HG03457 (cell line): Measurements from ENCODE around the gene SELENON.

ENCODE experiments used
- ATAC-seq: cut with Tn5 transposase; IDR thresholded peaks from one replicate; pipeline ENCODE4 v1.9.1; 2021; ENCODE audit warnings: moderate number of reproducible peaks; ENCODE audit not compliant: unreplicated experiment

The SELENON gene

GRCh38 chr1:25770541-25771220, 29.3 kb upstream of the SELENON start:
- ATAC-seq = no peak

GRCh38 chr1:25771221-25772114, 28.5 kb upstream of the SELENON start:
- ATAC-seq = no peak

GRCh38 chr1:25772164-25772563, 27.8 kb upstream of the SELENON start:
- ATAC-seq = no peak

GRCh38 chr1:25772692-25773245, 27.2 kb upstream of the SELENON start:
- ATAC-seq = no peak

GRCh38 chr1:25773441-25774125, 26.4 kb upstream of the SELENON start:
- no peak for ATAC-seq

GRCh38 chr1:25774206-25774803, 25.7 kb upstream of the SELENON start:
- ATAC-seq = no peak

GRCh38 chr1:25774921-25775771, 24.8 kb upstream of the SELENON start:
- ATAC-seq = no peak

- no peak for ATAC-seq
Measured at GRCh38 chr1:25779388-25779787, 20.6 kb upstream of the SELENON start.

- ATAC-seq = no peak
Measured at GRCh38 chr1:25779894-25780293, 20.1 kb upstream of the SELENON start.

- ATAC-seq = no peak
Measured at GRCh38 chr1:25780318-25781129, 19.5 kb upstream of the SELENON start.

- no peak for ATAC-seq
Measured at GRCh38 chr1:25781130-25781433, 18.9 kb upstream of the SELENON start.

- no peak for ATAC-seq
Measured at GRCh38 chr1:25782608-25783201, 17.3 kb upstream of the SELENON start.

- ATAC-seq = no peak
Measured at GRCh38 chr1:25784575-25785051, 15.4 kb upstream of the SELENON start.

- ATAC-seq = no peak
Measured at GRCh38 chr1:25785333-25786067, 14.5 kb upstream of the SELENON start.

GRCh38 chr1:25786887-25787759, 12.9 kb upstream of the SELENON start:
- no peak for ATAC-seq

GRCh38 chr1:25787760-25788166, 12.2 kb upstream of the SELENON start:
- no peak for ATAC-seq

- ATAC-seq = no peak
Measured at GRCh38 chr1:25790472-25790871, 9.5 kb upstream of the SELENON start.
